GM21786 (cell line): ENCODE data around the gene HRAS.

ENCODE experiments used
- ATAC-seq: cut with Tn5 transposase; IDR thresholded peaks from one replicate; pipeline ENCODE4 v1.9.1; 2021; ENCODE audit not compliant: unreplicated experiment

The HRAS gene

GRCh38 chr11:514606-515005, 20.8 kb downstream of the HRAS start:
- no peak for ATAC-seq

- no peak for ATAC-seq
Measured at GRCh38 chr11:512761-513595, 22.4 kb downstream of the HRAS start.

GRCh38 chr11:508956-509355, 26.4 kb downstream of the HRAS start:
- ATAC-seq, result no peak

- ATAC-seq, result no peak
Measured at GRCh38 chr11:507727-508515, 27.5 kb downstream of the HRAS start.

- peak; percentile 39 for ATAC-seq
Measured at GRCh38 chr11:506995-507726, 28.2 kb downstream of the HRAS start, which contains the start of gene RNH1. Gene RNH1, minus strand, starts transcription at chr11:507242. Its CDS starts 5,080 bp downstream, at chr11:502162.

GRCh38 chr11:506238-506994, 29.0 kb downstream of the HRAS start:
- peak; percentile 61 for ATAC-seq

- ATAC-seq, result no peak
Measured at GRCh38 chr11:504994-505344, 30.4 kb downstream of the HRAS start.

- ATAC-seq, result no peak
Measured at GRCh38 chr11:504053-504993, 31.1 kb downstream of the HRAS start.

- ATAC-seq, result no peak
Measured at GRCh38 chr11:503179-503981, 32.0 kb downstream of the HRAS start.

GRCh38 chr11:502288-503178, 32.8 kb downstream of the HRAS start:
- ATAC-seq, result no peak

GRCh38 chr11:501683-502287, 33.6 kb downstream of the HRAS start:
- no peak for ATAC-seq

- ATAC-seq, result no peak
Measured at GRCh38 chr11:501001-501682, 34.2 kb downstream of the HRAS start.

- no peak for ATAC-seq
Measured at GRCh38 chr11:499201-500076, 35.9 kb downstream of the HRAS start.

- no peak for ATAC-seq
Measured at GRCh38 chr11:498297-499181, 36.8 kb downstream of the HRAS start.
